ENCODE results near the gene SLC25A33. TPM values are rescaled to one million over a fixed set of nuclear protein-coding genes. Genes with fewer than 3 reads are reported as not detected.

Gene SLC25A33
- total and polyA plus RNA-seq, 2 donors (not counting 1 experiment from before 2014, with no cell fraction given): 2.3 to 5.0 TPM

DNA sequence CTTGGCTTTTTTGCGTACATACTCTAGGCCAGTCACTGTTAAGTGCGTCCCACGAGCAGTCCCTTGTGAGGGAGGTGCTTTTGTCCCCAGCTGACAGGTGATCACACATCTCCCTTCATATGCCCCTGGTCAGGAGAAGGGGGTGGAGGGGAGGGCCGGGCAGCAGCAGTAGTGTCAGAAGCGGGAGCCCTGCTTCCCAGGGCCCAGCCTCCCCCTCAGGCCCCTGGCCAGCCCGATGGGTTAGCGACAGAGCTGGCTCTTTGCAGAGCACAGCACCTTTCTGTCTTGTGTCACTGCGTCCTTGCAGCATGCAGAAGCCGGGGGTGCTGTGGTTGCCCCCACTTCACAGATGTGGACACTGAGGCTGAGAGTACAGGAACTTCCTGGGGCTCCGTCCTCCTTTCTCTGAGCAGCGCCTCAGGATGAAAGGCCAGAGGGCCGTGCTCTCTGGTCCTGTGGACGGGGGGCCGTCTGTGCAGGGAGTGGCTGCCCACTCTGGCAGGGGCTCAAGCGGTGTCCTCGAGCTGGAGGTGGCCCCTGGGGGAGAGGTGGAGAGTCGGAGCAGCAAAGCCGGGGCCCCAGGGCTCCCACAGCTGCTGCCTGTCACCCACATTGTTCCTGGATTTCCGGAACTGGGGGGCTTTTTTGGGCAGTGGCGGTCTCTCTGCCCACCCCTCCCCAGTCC, 55.3 kb downstream of the SLC25A33 start:
- no peaks in the 10 kb centered on the region for H3K27me3 ChIP-seq (replicated peaks in 1 of 4; ENCODE audit: control extremely low read depth in 1 of 4, control insufficient read depth in 3 of 4, insufficient read depth in 4 of 4, low read length in 3 of 4)
- no peak overlapping the region for H3K27ac Mint-ChIP-seq
- WGBS (ENCODE audit: insufficient coverage): 96% methylated on average over 11 of the region's 20 CpGs
- no peak overlapping the region for H3K27ac ChIP-seq (ENCODE audit: low read length in 2 of 2)
- H3K79me2 ChIP-seq (ENCODE audit: control insufficient read depth, insufficient read depth, low read length): peaks cover 56% of the 10 kb centered on the region
- H4K20me1 ChIP-seq (ENCODE audit: control insufficient read depth, insufficient read depth, low read length, poor library complexity, severe bottlenecking): peaks cover 34% of the 10 kb centered on the region
- H3K9me3 ChIP-seq (ENCODE audit: control extremely low read depth in 1 of 3, control insufficient read depth in 2 of 3, insufficient read depth in 1 of 3, low read length in 2 of 3): no peaks in the 10 kb centered on the region
- ChIA-PET CTCF (no interaction called here), POLR2A (no interaction called here)
- ATAC-seq (ENCODE audit: low read depth) (no peak), DNase-seq (no peak)
- peaks cover 32% of the 10 kb centered on the region for H3K4me1 Mint-ChIP-seq
- no peaks in the 10 kb centered on the region for H3K27me3 Mint-ChIP-seq
- H2AFZ ChIP-seq (ENCODE audit: insufficient read depth, low read depth, low read length, poor library complexity, severe bottlenecking): no peak overlapping the region
- no peak overlapping the region for H3K9ac ChIP-seq (ENCODE audit: low read length)
- H3K4me1 ChIP-seq (ENCODE audit: control insufficient read depth in 2 of 2, insufficient read depth in 2 of 2, low read length in 2 of 2): peaks cover 30 to 36% of the 10 kb centered on the region in 2 donors
- H3K36me3 ChIP-seq (replicated peaks in 1 of 2; ENCODE audit: control extremely low read depth in 1 of 2, control insufficient read depth in 1 of 2, extremely low read depth in 1 of 2, insufficient read depth in 2 of 2, low read length in 1 of 2): peaks cover 0 to 9% of the 10 kb centered on the region in 2 experiments
- H3K4me3 Mint-ChIP-seq: no peak overlapping the region
- no peak overlapping the region for H3K4me2 ChIP-seq (replicated peaks; ENCODE audit: low read depth, low read length, poor library complexity, severe bottlenecking)
- intact Hi-C loops (cut with micrococcal nuclease): no loop called here
- no peak for TF ChIP-seq EZH2 (IDR thresholded peaks at IDR 0.05; ENCODE audit: borderline replicate concordance, insufficient read depth, low read depth, low read length, poor library complexity, severe bottlenecking)
- no peak for TF ChIP-seq CTCF (IDR thresholded peaks at IDR 0.05)
- H3K4me3 ChIP-seq (ENCODE audit: control extremely low read depth in 1 of 5, extremely low read depth in 1 of 5, insufficient read depth in 1 of 5, low read depth in 2 of 5, low read length in 4 of 5): no peak overlapping the region
- H3K9me3 Mint-ChIP-seq (ENCODE audit: insufficient read depth): no peaks in the 10 kb centered on the region

- intact Hi-C loops (cut with micrococcal nuclease): no loop called here
Observed at GRCh38 chr1:9595156-9595967, 56.1 kb downstream of the SLC25A33 start.

More at GRCh38 chr1:9595156-9595967, 56.1 kb downstream of the SLC25A33 start:
- Histone ChIP-seq H3K4me1 (ENCODE audit: control insufficient read depth in 2 of 2, insufficient read depth in 2 of 2, low read length in 2 of 2) (peaks cover 23 to 29% of the 10 kb centered on the region in 2 donors), H3K4me2 (replicated peaks; ENCODE audit: low read depth, low read length, poor library complexity, severe bottlenecking) (no peak overlapping the region), H4K20me1 (ENCODE audit: control insufficient read depth, insufficient read depth, low read length, poor library complexity, severe bottlenecking) (peaks cover 31% of the 10 kb centered on the region), H3K36me3 (replicated peaks in 1 of 2; ENCODE audit: control extremely low read depth in 1 of 2, control insufficient read depth in 1 of 2, extremely low read depth in 1 of 2, insufficient read depth in 2 of 2, low read length in 1 of 2) (peaks cover 0 to 9% of the 10 kb centered on the region in 2 experiments), H3K4me3 (ENCODE audit: control extremely low read depth in 1 of 5, extremely low read depth in 1 of 5, insufficient read depth in 1 of 5, low read depth in 2 of 5, low read length in 4 of 5) (no peak overlapping the region), H3K79me2 (ENCODE audit: control insufficient read depth, insufficient read depth, low read length) (peaks cover 48% of the 10 kb centered on the region), H3K27me3 (replicated peaks in 1 of 4; ENCODE audit: control extremely low read depth in 1 of 4, control insufficient read depth in 3 of 4, insufficient read depth in 4 of 4, low read length in 3 of 4) (no peaks in the 10 kb centered on the region), H2AFZ (ENCODE audit: insufficient read depth, low read depth, low read length, poor library complexity, severe bottlenecking) (no peak overlapping the region), H3K9ac (ENCODE audit: low read length) (no peak overlapping the region), H3K9me3 (ENCODE audit: control extremely low read depth in 1 of 3, control insufficient read depth in 2 of 3, insufficient read depth in 1 of 3, low read length in 2 of 3) (no peaks in the 10 kb centered on the region), H3K27ac (ENCODE audit: low read length in 2 of 2) (no peak overlapping the region)
- DNase-seq: no peak
- POLR2A ChIA-PET: no interaction called here
- no peak for ATAC-seq (ENCODE audit: low read depth)
- H3K4me3 Mint-ChIP-seq: no peak overlapping the region
- H3K4me1 Mint-ChIP-seq: peaks cover 28% of the 10 kb centered on the region
- 92% methylated on average over 17 of the region's 17 CpGs for WGBS (ENCODE audit: insufficient coverage)
- no peak overlapping the region for H3K27ac Mint-ChIP-seq
- H3K9me3 Mint-ChIP-seq (ENCODE audit: insufficient read depth): no peaks in the 10 kb centered on the region
- TF ChIP-seq EZH2 (IDR thresholded peaks at IDR 0.05; ENCODE audit: borderline replicate concordance, insufficient read depth, low read depth, low read length, poor library complexity, severe bottlenecking): no peak
- TF ChIP-seq CTCF (IDR thresholded peaks at IDR 0.05): no peak
- H3K27me3 Mint-ChIP-seq: no peaks in the 10 kb centered on the region
- CTCF ChIA-PET: no interaction called here

Data from B cell (primary cell).